Pancreas (tissue), 10 donors: ENCODE results near the gene C3orf22. TPM values are rescaled to one million over a fixed set of nuclear protein-coding genes. Genes with fewer than 3 reads are reported as not detected.

ENCODE experiments used
- ATAC-seq, 4 donors: fragments of 200-7000 bp; cut with Tn5 transposase; one replicate each; pipeline versions ENCODE4 v1.8.0 to v1.9.1; 2020; ENCODE audit warnings: mild to moderate bottlenecking in 4 of 4, moderate library complexity in 4 of 4
- DNase-seq, 6 donors: peaks; one replicate each; pipeline ENCODE4 v3.0.0-alpha.2; 2020
- FAIRE-seq: peaks from 2 replicates; lab custom pipeline; 2012; peaks lifted over from hg19 to GRCh38; lab: Jason Lieb, UNC
- H3K27ac ChIP-seq, 4 donors: fragments of 200-600 bp; sonication (generic); 1 replicate in 3 of 4; 2 replicates in 1 of 4; pipeline versions ENCODE4 v1.5.0 to v1.8.0; 2020
- H3K27me3 ChIP-seq, 4 donors: fragments of 200-600 bp; one replicate each; pipeline ENCODE4 v1.8.0; 2021
- H3K36me3 ChIP-seq, 3 donors: fragments of 200-600 bp; sonication (generic) in 1 of 3; one replicate each; pipeline versions ENCODE4 v1.5.0 to v1.8.0; 2020 to 2021
- H3K4me1 ChIP-seq, 3 donors: fragments of 200-600 bp; one replicate each; pipeline ENCODE4 v1.8.0; 2021
- H3K4me3 ChIP-seq, 4 donors: fragments of 200-600 bp; sonication (generic) in 2 of 4; one replicate each; pipeline versions ENCODE4 v1.5.0 to v1.8.0; 2020 to 2021
- H3K9me3 ChIP-seq, 4 donors: fragments of 200-600 bp; one replicate each; pipeline ENCODE4 v1.8.0; 2021
- CTCF ChIP-seq, 4 donors: fragments of 200-600 bp; sonication (generic) in 3 of 4; IDR thresholded peaks; one replicate each; pipeline versions ENCODE4 v1.5.0 to v1.8.0; 2021; ENCODE audit warnings: antibody characterized with exemption in 4 of 4
- WGBS, 2 donors: extraction: QIAGEN DNeasy Blood & Tissue Kit; methylation state at CpG; one replicate each; pipeline ENCODE4 v1.1.7; 2013; 5-methylcytosine and 5-hydroxymethylcytosine counted together
- intact Hi-C, 3 donors: fragments of 100-400 bp; cut with DNase I; formaldehyde crosslinking; loops; one replicate each; pipeline versions ENCODE4 v1.11.1 to v1.14.2; 2022
- polyA plus RNA-seq, 2 donors: library from polyadenylated mRNA; stranded (reverse); fragments of 200-250 nt; gene quantifications; one replicate each; pipeline ENCODE4 v1.2.3, GENCODE V29; 2013
- total RNA-seq, 6 donors: library from RNA; stranded (reverse); fragmentation: NEBNext Ultra II Directional in 4 of 6; extraction: Animal tissue kit (Norgen Biotek cat#: 25700) in 4 of 6; gene quantifications; one replicate each; pipeline versions ENCODE4 v1.2.1 to v1.2.4, GENCODE V29; 2021 to 2023
- donor health status: healthy with polysubstance abuse.
- donor health status: DM: no; HTN: no; CAD: no; lungs with moderate emphysema.
- donor health status: DM: no; HTN: no; CAD: no.
- donor health status: control.
- donor health status: control.
- donor health status: Bipolar disorder and iron deficiency.
- donor health status: DM: yes; HTN: yes; CAD: no.
- donor health status: DM: no; HTN: no; CAD: no.
- donor health status: DM: no; HTN: no; CAD: no.
- donor health status: DM: yes; HTN: yes; CAD: no.

C3orf22 gene
- total and polyA plus RNA-seq, 8 donors: 0.09 TPM; not detected in 7

GRCh38 chr3:126569390-126569975 lies 10.8 kb upstream of the C3orf22 start:
- WGBS, 2 donors: 82 to 87% methylated on average over 9 of the region's 9 CpGs
- intact Hi-C loops: no loop called here
- no peaks in the 10 kb centered on the region for H3K27me3 ChIP-seq
- H3K4me3 ChIP-seq: no peak overlapping the region
- no peak for ATAC-seq
- no peak for TF ChIP-seq CTCF (IDR thresholded peaks at IDR 0.05)
- no peak for FAIRE-seq
- no peaks in the 10 kb centered on the region for H3K4me1 ChIP-seq
- H3K36me3 ChIP-seq: no peaks in the 10 kb centered on the region
- H3K9me3 ChIP-seq: no peaks in the 10 kb centered on the region
- DNase-seq: no peak
- no peak overlapping the region for H3K27ac ChIP-seq

- WGBS, 2 donors: 58 to 78% methylated on average over 3 of the region's 3 CpGs
- DNase-seq (no peak), ATAC-seq (no peak), FAIRE-seq (no peak)
- Histone ChIP-seq H3K9me3 (no peaks in the 10 kb centered on the region), H3K27me3 (no peaks in the 10 kb centered on the region), H3K36me3 (no peaks in the 10 kb centered on the region), H3K27ac (no peak overlapping the region), H3K4me3 (no peak overlapping the region), H3K4me1 (no peaks in the 10 kb centered on the region)
- no peak for TF ChIP-seq CTCF (IDR thresholded peaks at IDR 0.05)
- intact Hi-C loops: no loop called here
These were observed 10.1 kb upstream of the C3orf22 start for GRCh38 chr3:126568776-126569342.

GRCh38 chr3:126567696-126568438 lies 9.1 kb upstream of the C3orf22 start:
- intact Hi-C loops: no loop called here
- H3K27me3 ChIP-seq: no peaks in the 10 kb centered on the region
- no peaks in the 10 kb centered on the region for H3K4me1 ChIP-seq
- ATAC-seq: peak in 1 of 4 donors; percentile 22
- no peaks in the 10 kb centered on the region for H3K9me3 ChIP-seq
- no peaks in the 10 kb centered on the region for H3K36me3 ChIP-seq
- H3K27ac ChIP-seq: no peak overlapping the region
- WGBS, 2 donors: 47 to 49% methylated on average over 10 of the region's 10 CpGs
- H3K4me3 ChIP-seq: no peak overlapping the region
- no peak for DNase-seq
- no peak for TF ChIP-seq CTCF (IDR thresholded peaks at IDR 0.05)
- no peak for FAIRE-seq

- Histone ChIP-seq H3K9me3 (no peaks in the 10 kb centered on the region), H3K4me1 (no peaks in the 10 kb centered on the region), H3K27me3 (no peaks in the 10 kb centered on the region), H3K4me3 (no peak overlapping the region), H3K27ac (no peak overlapping the region), H3K36me3 (no peaks in the 10 kb centered on the region)
- WGBS, 2 donors: 47 to 64% methylated on average over 2 of the region's 2 CpGs
- intact Hi-C loops: no loop called here
- FAIRE-seq (no peak), DNase-seq (no peak), ATAC-seq (no peak)
- TF ChIP-seq CTCF (IDR thresholded peaks at IDR 0.05): no peak
These were observed 4.1 kb upstream of the C3orf22 start for GRCh38 chr3:126562737-126563276.
